ENCODE results near the gene ADAMTS3. TPM values are rescaled to one million over a fixed set of nuclear protein-coding genes. Genes with fewer than 3 reads are reported as not detected.

The ADAMTS3 gene
- total and polyA plus RNA-seq, 3 donors from 2014 or later: 3.9 to 6.8 (median 5.3) TPM

GRCh38 chr4:72275381-72275780 is 293.6 kb downstream of the ADAMTS3 start:
- TF ChIP-seq CTCF (IDR thresholded peaks at IDR 0.05): no peak
- no peak for TF ChIP-seq POLR2A (IDR thresholded peaks at IDR 0.05)
- no peak for DNase-seq
- H3K27ac ChIP-seq: no peak overlapping the region
- intact Hi-C loops (cut with DNase I; ENCODE audit: low total_unique reads): no loop called here
- H3K9me3 ChIP-seq: no peaks in the 10 kb centered on the region
- no peaks in the 10 kb centered on the region for H3K36me3 ChIP-seq (ENCODE audit: low read depth, missing control alignments)
- H3K4me3 ChIP-seq: no peak overlapping the region
- H3K27me3 ChIP-seq: no peaks in the 10 kb centered on the region
- no peaks in the 10 kb centered on the region for H3K4me1 ChIP-seq
- 82 to 89% methylated on average over 1 of the region's 1 CpG for WGBS, 2 donors

- TF ChIP-seq POLR2A (IDR thresholded peaks at IDR 0.05) (no peak), CTCF (IDR thresholded peaks at IDR 0.05) (no peak)
- Histone ChIP-seq H3K9me3 (no peaks in the 10 kb centered on the region), H3K36me3 (ENCODE audit: low read depth, missing control alignments) (no peaks in the 10 kb centered on the region), H3K4me3 (no peak overlapping the region), H3K27me3 (no peaks in the 10 kb centered on the region), H3K27ac (no peak overlapping the region), H3K4me1 (no peaks in the 10 kb centered on the region)
- intact Hi-C loops (cut with DNase I; ENCODE audit: low total_unique reads): no loop called here
- no peak for DNase-seq
- WGBS, 2 donors: 75 to 87% methylated on average over 3 of the region's 3 CpGs
Measured at GRCh38 chr4:72274251-72274650, 294.8 kb downstream of the ADAMTS3 start.

GRCh38 chr4:72255269-72255668 is 313.8 kb downstream of the ADAMTS3 start:
- no peak overlapping the region for H3K4me3 ChIP-seq
- intact Hi-C loops (cut with DNase I; ENCODE audit: low total_unique reads): no loop called here
- no peak for DNase-seq
- TF ChIP-seq POLR2A (IDR thresholded peaks at IDR 0.05) (no peak), CTCF (IDR thresholded peaks at IDR 0.05) (no peak)
- no peaks in the 10 kb centered on the region for H3K9me3 ChIP-seq
- no peak overlapping the region for H3K27ac ChIP-seq
- WGBS, 2 donors: 88 to 100% methylated on average over 1 of the region's 1 CpG
- no peaks in the 10 kb centered on the region for H3K4me1 ChIP-seq
- no peaks in the 10 kb centered on the region for H3K36me3 ChIP-seq (ENCODE audit: low read depth, missing control alignments)
- H3K27me3 ChIP-seq: no peaks in the 10 kb centered on the region

- no peak overlapping the region for H3K4me3 ChIP-seq
- no peaks in the 10 kb centered on the region for H3K9me3 ChIP-seq
- no peaks in the 10 kb centered on the region for H3K27me3 ChIP-seq
- WGBS, 2 donors: 36 to 50% methylated on average over 3 of the region's 3 CpGs
- no peaks in the 10 kb centered on the region for H3K36me3 ChIP-seq (ENCODE audit: low read depth, missing control alignments)
- DNase-seq: no peak
- peaks cover 3% of the 10 kb centered on the region for H3K4me1 ChIP-seq
- intact Hi-C loops (cut with DNase I; ENCODE audit: low total_unique reads): no loop called here
- TF ChIP-seq POLR2A (IDR thresholded peaks at IDR 0.05) (no peak), CTCF (IDR thresholded peaks at IDR 0.05) (no peak)
- no peak overlapping the region for H3K27ac ChIP-seq
Measured at GRCh38 chr4:72243641-72244040, 325.4 kb downstream of the ADAMTS3 start.

- no peak for DNase-seq
- Histone ChIP-seq H3K9me3 (no peaks in the 10 kb centered on the region), H3K36me3 (ENCODE audit: low read depth, missing control alignments) (no peaks in the 10 kb centered on the region), H3K27ac (no peak overlapping the region), H3K27me3 (no peaks in the 10 kb centered on the region), H3K4me3 (no peak overlapping the region), H3K4me1 (peaks cover 3% of the 10 kb centered on the region)
- no peak for TF ChIP-seq CTCF (IDR thresholded peaks at IDR 0.05)
- TF ChIP-seq POLR2A (IDR thresholded peaks at IDR 0.05): no peak
- intact Hi-C loops (cut with DNase I; ENCODE audit: low total_unique reads): no loop called here
Measured at GRCh38 chr4:72239487-72240116, 329.4 kb downstream of the ADAMTS3 start.
